Spinal cord (tissue), 10 donors: ENCODE measurements around the gene IDNK. TPM values are rescaled to one million over a fixed set of nuclear protein-coding genes. Genes with fewer than 3 reads are reported as not detected.

Source experiments
- DNase-seq, 6 donors: peaks; one replicate each; pipeline versions ENCODE4 v3.0.0 to v3.0.0-alpha.2; 2013 to 2015; ENCODE audit warnings: low spot score in 6 of 6, low read depth in 4 of 6
- H3K27ac ChIP-seq: one replicate; pipeline ENCODE4 v1.5.1; 2013; ENCODE audit warnings: low read depth, low read length, control low read depth
- H3K27me3 ChIP-seq: one replicate; pipeline ENCODE4 v1.6.1; 2013; ENCODE audit warnings: low read length; ENCODE audit not compliant: control insufficient read depth, insufficient read depth
- H3K36me3 ChIP-seq: one replicate; pipeline ENCODE4 v1.6.1; 2013; ENCODE audit warnings: low read length; ENCODE audit not compliant: control insufficient read depth, insufficient read depth
- H3K4me1 ChIP-seq: one replicate; pipeline ENCODE4 v1.6.1; 2013; ENCODE audit warnings: low read length; ENCODE audit not compliant: control insufficient read depth, insufficient read depth
- H3K4me3 ChIP-seq: one replicate; pipeline ENCODE4 v1.5.1; 2013; ENCODE audit warnings: low read depth, low read length, control low read depth
- H3K9me3 ChIP-seq: one replicate; pipeline ENCODE4 v1.6.1; 2013; ENCODE audit warnings: low read length; ENCODE audit not compliant: control insufficient read depth, insufficient read depth
- WGBS: methylation state at CpG from one replicate; pipeline ENCODE4 v1.1.5; 2013; ENCODE audit warnings: missing lambda C conversion rate; ENCODE audit not compliant: insufficient coverage; 5-methylcytosine and 5-hydroxymethylcytosine counted together
- polyA plus RNA-seq, 2 donors: library from polyadenylated mRNA; unstranded; fragments of 120-200 nt; gene quantifications; one replicate each; pipeline ENCODE4 v1.2.1, GENCODE V29; 2013; ENCODE audit not compliant: insufficient read length in 2 of 2
- small RNA-seq: library from RNA; depleted of rRNA; stranded (forward); fragments of <200 nt; gene quantifications from one replicate; pipeline ENCODE3, GENCODE V24; 2014; ENCODE audit warnings: low replicate concordance
- total RNA-seq, 2 donors: library from RNA; depleted of rRNA in 1 of 2; stranded (reverse); fragments of 120-200 nt in 1 of 2; fragments of >200 nt in 1 of 2; gene quantifications; one replicate each; pipeline versions ENCODE4 v1.2.3 to v1.2.4, GENCODE V29; 2013 to 2014
- donor health status: healthy.

IDNK gene
- total and polyA plus RNA-seq, 4 donors = 5.6 to 12.4 (median 10.8) TPM

DNA sequence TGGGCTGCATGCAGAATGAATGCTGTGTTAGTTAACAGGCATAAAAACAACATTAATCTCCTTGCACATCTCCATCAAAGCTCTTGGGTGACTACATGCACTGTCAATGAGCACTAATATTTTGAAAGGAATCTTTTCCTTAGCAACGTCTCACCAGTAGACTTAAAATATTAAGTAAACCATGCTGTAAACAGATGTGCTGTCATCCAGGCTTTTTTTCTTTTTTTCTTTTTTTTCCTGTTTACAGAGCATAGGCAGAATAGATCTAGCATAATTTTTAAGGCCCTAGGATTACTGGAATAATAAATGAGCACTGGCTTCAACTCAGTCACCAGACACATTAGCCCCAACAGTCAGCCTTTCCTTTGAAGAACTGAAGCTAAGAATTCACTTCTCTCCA is 48.5 kb downstream of the IDNK start:
- Histone ChIP-seq H3K4me1 (no peaks in the 10 kb centered on the region), H3K27ac (no peak overlapping the region), H3K36me3 (peaks cover 6% of the 10 kb centered on the region), H3K27me3 (no peaks in the 10 kb centered on the region), H3K9me3 (no peaks in the 10 kb centered on the region), H3K4me3 (no peak overlapping the region)
- no CpG with 5 or more reads among the region's 1 CpG for WGBS
- DNase-seq = no peak

DNA sequence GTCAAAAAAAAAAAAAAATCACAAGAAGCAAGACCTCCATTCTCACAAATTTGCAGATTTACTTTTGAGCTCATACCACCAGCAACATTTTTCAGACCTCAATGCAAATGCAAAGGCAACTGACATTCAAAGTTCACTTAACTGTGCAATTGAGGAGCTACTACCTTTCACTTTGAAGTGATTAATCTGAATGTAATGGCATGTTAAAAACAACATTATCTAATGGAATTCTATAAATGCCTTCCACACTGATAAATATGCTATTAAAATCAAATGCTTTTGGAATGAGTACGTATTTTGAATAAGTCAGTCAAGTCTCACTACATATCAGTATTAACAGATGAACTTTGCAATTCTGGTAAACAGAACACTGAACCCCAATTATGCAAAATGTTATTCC is 52.5 kb downstream of the IDNK start:
- Histone ChIP-seq H3K4me1 (no peaks in the 10 kb centered on the region), H3K4me3 (no peak overlapping the region), H3K9me3 (no peaks in the 10 kb centered on the region), H3K27ac (no peak overlapping the region), H3K36me3 (peaks cover 25% of the 10 kb centered on the region), H3K27me3 (no peaks in the 10 kb centered on the region)
- no CpG with 5 or more reads among the region's 1 CpG for WGBS
- DNase-seq = no peak

DNA sequence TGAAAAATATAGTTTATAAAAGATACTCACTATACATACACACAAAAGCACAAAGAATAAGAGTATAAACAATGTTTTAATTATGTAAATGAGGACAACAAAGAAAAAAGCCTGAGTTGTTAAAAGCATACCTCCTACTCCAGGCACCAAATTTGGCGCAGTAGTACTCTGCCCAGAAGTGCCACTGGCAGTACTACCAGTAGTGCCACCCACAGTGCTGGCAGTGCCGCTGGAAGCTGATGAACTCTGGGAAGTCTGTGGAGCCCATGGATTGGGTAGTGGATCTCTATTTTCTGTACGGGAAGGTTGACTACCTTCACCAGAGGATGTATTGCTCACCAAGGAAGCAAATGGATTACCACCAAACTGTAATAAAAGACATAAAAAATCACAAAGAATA is 54.7 kb downstream of the IDNK start:
- no peak overlapping the region for H3K4me3 ChIP-seq
- 100% methylated on average over 2 of the region's 3 CpGs for WGBS
- peaks cover 26% of the 10 kb centered on the region for H3K36me3 ChIP-seq
- H3K9me3 ChIP-seq = no peaks in the 10 kb centered on the region
- no peak overlapping the region for H3K27ac ChIP-seq
- H3K4me1 ChIP-seq = no peaks in the 10 kb centered on the region
- DNase-seq = no peak
- H3K27me3 ChIP-seq = no peaks in the 10 kb centered on the region

DNA sequence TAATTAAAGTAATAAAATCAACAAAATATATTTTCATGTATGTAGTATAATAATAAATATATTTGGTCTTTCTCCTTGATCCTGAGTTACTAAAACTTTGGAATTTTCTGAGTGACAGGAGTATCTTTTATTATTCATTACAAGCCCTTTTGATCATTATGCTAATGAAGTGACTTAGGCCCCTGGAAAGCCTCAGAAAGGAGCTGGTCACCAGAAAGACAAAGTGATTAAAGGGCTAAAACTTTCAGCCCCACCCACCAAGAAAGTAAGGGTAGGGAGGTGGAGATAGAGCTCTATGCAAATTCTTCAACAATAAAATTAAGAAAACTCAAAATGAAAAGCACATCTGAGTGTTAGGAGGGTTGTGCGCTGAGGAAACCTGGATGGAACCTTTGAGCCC is 57.3 kb downstream of the IDNK start:
- no CpG with 5 or more reads among the region's 1 CpG for WGBS
- no peaks in the 10 kb centered on the region for H3K27me3 ChIP-seq
- H3K27ac ChIP-seq = no peak overlapping the region
- H3K4me1 ChIP-seq = no peaks in the 10 kb centered on the region
- no peak overlapping the region for H3K4me3 ChIP-seq
- peaks cover 22% of the 10 kb centered on the region for H3K36me3 ChIP-seq
- H3K9me3 ChIP-seq = no peaks in the 10 kb centered on the region
- DNase-seq = no peak

DNA sequence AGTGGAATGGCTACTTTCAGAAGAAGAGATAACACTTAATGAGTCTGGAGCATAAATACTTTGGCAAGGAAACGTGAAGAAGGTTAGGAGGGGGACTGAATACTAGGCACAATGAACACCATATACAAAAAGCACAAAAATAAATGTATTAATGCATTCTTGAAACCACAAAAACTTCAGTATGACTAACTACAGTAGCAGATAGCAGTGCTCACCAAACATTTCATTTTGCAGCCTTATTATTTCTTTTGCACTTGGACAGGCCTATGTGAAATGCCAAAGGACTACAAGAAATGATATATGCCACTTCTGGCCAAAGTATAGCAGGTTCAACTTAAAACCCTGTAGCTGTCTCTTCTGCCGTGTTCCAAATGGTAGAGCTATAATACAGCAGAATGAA is 58.5 kb downstream of the IDNK start:
- Histone ChIP-seq H3K27me3 (no peaks in the 10 kb centered on the region), H3K4me1 (no peaks in the 10 kb centered on the region), H3K27ac (no peak overlapping the region), H3K9me3 (no peaks in the 10 kb centered on the region), H3K4me3 (no peak overlapping the region), H3K36me3 (peaks cover 22% of the 10 kb centered on the region)
- WGBS = 50% methylated on average over 1 of the region's 2 CpGs
- no peak for DNase-seq

DNA sequence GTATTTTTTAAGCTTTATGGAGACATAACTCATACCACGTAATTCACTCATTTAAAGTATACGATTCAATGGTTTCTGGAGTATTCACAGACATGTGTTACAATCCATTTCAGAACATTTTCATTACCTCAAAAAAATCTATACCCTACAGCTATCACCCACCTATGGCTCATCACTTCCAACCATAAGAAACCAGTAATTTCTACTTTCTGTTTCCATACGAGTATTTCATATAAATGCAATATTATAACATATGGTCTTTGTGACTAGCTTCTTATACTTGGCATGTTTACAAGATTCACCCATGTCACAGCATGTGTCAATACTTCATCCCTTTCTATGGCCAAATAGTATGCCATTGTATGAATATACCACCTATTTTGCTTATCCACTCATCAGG is 66.0 kb downstream of the IDNK start:
- no peaks in the 10 kb centered on the region for H3K4me1 ChIP-seq
- H3K9me3 ChIP-seq = no peaks in the 10 kb centered on the region
- DNase-seq = no peak
- WGBS = 100% methylated on average over 2 of the region's 3 CpGs
- no peaks in the 10 kb centered on the region for H3K27me3 ChIP-seq
- H3K27ac ChIP-seq = no peak overlapping the region
- no peak overlapping the region for H3K4me3 ChIP-seq
- H3K36me3 ChIP-seq = no peaks in the 10 kb centered on the region

DNA sequence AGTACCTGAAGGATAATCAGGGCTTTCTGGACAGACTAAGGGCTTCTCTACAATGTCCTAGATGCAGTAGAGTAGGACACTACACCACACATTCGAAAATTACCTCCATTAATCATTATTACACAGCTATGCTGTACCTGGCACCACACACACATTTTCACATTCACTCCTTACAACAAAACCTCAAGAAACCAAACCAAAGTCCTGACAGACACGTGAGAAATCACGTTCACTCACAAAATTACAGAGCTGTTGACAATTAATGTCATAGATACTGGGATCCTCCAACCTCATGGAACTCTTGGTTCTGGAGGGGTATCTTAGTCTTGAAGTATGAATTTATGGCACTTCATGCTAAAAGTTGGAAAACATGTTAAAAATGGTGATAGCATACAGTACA is 68.5 kb downstream of the IDNK start:
- no peak for DNase-seq
- no peaks in the 10 kb centered on the region for H3K36me3 ChIP-seq
- 100% methylated on average over 1 of the region's 3 CpGs for WGBS
- no peaks in the 10 kb centered on the region for H3K4me1 ChIP-seq
- no peak overlapping the region for H3K27ac ChIP-seq
- H3K27me3 ChIP-seq = no peaks in the 10 kb centered on the region
- no peaks in the 10 kb centered on the region for H3K9me3 ChIP-seq
- no peak overlapping the region for H3K4me3 ChIP-seq

Small RNAs within 50 kb of the gene (small RNA-seq; reads per million reads assigned to genes)
- not detected for gene RNU4-15P

Other genes starting within 250 kb of the IDNK start
- 10 to 100 TPM; 12.6 to 26.8 TPM for gene FRMD3, start 84.7 kb upstream of the IDNK start, total RNA-seq
- 10 to 100 TPM; 14.7 to 18.3 TPM for gene FRMD3, start 84.7 kb upstream of the IDNK start, polyA plus RNA-seq
- 100 to 1,000 TPM in 1 of 2 donors, 10 to 100 TPM in 1; 93.7 to 221 TPM for gene UBQLN1, start 84.8 kb downstream of the IDNK start, total RNA-seq
- gene UBQLN1, start 84.8 kb downstream of the IDNK start, polyA plus RNA-seq = 100 to 1,000 TPM; 108 to 131 TPM
- 10 to 100 TPM; 14.8 to 15.9 TPM for gene GKAP1, start 194.6 kb downstream of the IDNK start, total RNA-seq
- gene GKAP1, start 194.6 kb downstream of the IDNK start, polyA plus RNA-seq = 10 to 100 TPM; 25.2 to 26.7 TPM